ENCODE results near the gene WFIKKN2. TPM values are rescaled to one million over a fixed set of nuclear protein-coding genes. Genes with fewer than 3 reads are reported as not detected.

Gene WFIKKN2
- total and polyA plus RNA-seq, 2 of the 4 experiments (the other 2 are of a cell fraction) = 0.02 TPM; not detected in 1

DNA sequence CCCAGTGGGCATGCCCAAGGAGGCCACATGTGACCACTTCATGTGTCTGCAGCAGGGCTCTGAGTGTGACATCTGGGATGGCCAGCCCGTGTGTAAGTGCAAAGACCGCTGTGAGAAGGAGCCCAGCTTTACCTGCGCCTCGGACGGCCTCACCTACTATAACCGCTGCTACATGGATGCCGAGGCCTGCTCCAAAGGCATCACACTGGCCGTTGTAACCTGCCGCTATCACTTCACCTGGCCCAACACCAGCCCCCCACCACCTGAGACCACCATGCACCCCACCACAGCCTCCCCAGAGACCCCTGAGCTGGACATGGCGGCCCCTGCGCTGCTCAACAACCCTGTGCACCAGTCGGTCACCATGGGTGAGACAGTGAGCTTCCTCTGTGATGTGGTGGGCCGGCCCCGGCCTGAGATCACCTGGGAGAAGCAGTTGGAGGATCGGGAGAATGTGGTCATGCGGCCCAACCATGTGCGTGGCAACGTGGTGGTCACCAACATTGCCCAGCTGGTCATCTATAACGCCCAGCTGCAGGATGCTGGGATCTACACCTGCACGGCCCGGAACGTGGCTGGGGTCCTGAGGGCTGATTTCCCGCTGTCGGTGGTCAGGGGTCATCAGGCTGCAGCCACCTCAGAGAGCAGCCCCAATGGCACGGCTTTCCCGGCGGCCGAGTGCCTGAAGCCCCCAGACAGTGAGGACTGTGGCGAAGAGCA is 4.4 kb downstream of the WFIKKN2 start:
- CTCF ChIA-PET = no interaction called here
- Histone ChIP-seq H4K20me1 (ENCODE audit: insufficient read depth, low read length) (no peaks in the 10 kb centered on the region), H3K9me3 (ENCODE audit: control insufficient read depth, insufficient read depth, low read length) (no peaks in the 10 kb centered on the region), H3K56ac (ENCODE audit: extremely low read depth, insufficient read depth, low read length) (no peak overlapping the region), H2AK5ac (ENCODE audit: low read depth, low read length) (no peak overlapping the region), H2BK20ac (ENCODE audit: low read depth, low read length) (no peak overlapping the region), H3K4me1 (ENCODE audit: control insufficient read depth, insufficient read depth, low read length) (no peaks in the 10 kb centered on the region; the same call in 1 of the 2 replicates), H2BK15ac (ENCODE audit: low read depth, low read length) (no peak overlapping the region), H3K79me1 (ENCODE audit: low read depth in 1 of 2, low read length in 2 of 2) (no peaks in the 10 kb centered on the region), H3K27ac (ENCODE audit: insufficient read depth, low read length) (no peak overlapping the region), H4K91ac (ENCODE audit: insufficient read depth, low read depth, low read length) (no peak overlapping the region), H3K27me3 (ENCODE audit: control insufficient read depth, insufficient read depth, low read length) (peaks cover 3% of the 10 kb centered on the region; the same call in 1 of the 2 replicates), H3K23ac (ENCODE audit: low read depth, low read length) (no peak overlapping the region), H2BK5ac (ENCODE audit: low read depth, low read length, poor library complexity, severe bottlenecking) (no peak overlapping the region), H3K9ac (ENCODE audit: low read depth, low read length) (no peak overlapping the region), H2AFZ (replicated peaks; ENCODE audit: low read length, poor library complexity) (no peak overlapping the region), H3K14ac (replicated peaks; ENCODE audit: low read depth, low read length) (no peak overlapping the region), H2BK120ac (ENCODE audit: low read depth, low read length) (no peak overlapping the region), H4K8ac (ENCODE audit: low read depth in 2 of 2, low read length in 2 of 2) (no peak overlapping the region), H3K36me3 (ENCODE audit: control insufficient read depth, insufficient read depth, low read length) (no peaks in the 10 kb centered on the region), H3K4me2 (ENCODE audit: low read depth, low read length) (no peak overlapping the region), H3K9me1 (ENCODE audit: insufficient read depth, low read length) (no peaks in the 10 kb centered on the region), H3K18ac (ENCODE audit: low read depth, low read length) (no peak overlapping the region), H4K5ac (ENCODE audit: low read depth, low read length) (no peak overlapping the region), H3K4ac (ENCODE audit: low read depth, low read length) (no peak overlapping the region), H2AK9ac (replicated peaks; ENCODE audit: low read depth, low read length, poor library complexity) (no peak overlapping the region), H3K4me3 (ENCODE audit: insufficient read depth, low read depth, low read length) (no peak overlapping the region)
- DNase-seq (no peak), ATAC-seq (ENCODE audit: low read depth) (no peak)
- intact Hi-C loops (cut with micrococcal nuclease) = loop anchor here (5.0 kb wide), 1 partner anchor 357 kb away; no protein-coding TSS in a partner anchor
- BruUV-seq (replicated peaks) = no TSS peak
- 83% methylated on average over 10 of the region's 29 CpGs; no CpG with 5 or more reads in 1 of the 2 experiments for WGBS, 2 experiments (ENCODE audit: extremely low coverage in 2 of 2, insufficient read length in 1 of 2)
- in situ Hi-C loops (cut with MboI; ENCODE audit: low sequenced_read_pairs) = loop anchor here (5.0 kb wide), 2 partner anchors 52 to 292 kb away; partner anchors contain the start of gene SPATA20
- dilution Hi-C loops (cut with HindIII; ENCODE audit: low sequenced_read_pairs, unreplicated experiment) = no loop called here
- TF ChIP-seq MAZ (IDR thresholded peaks at IDR 0.05; ENCODE audit: borderline replicate concordance, low read depth, low read length) = no peak
- no peak for TF ChIP-seq CHD1 (IDR thresholded peaks at IDR 0.05; ENCODE audit: low read depth, low read length)
- TF ChIP-seq RAD21 (IDR thresholded peaks at IDR 0.05; ENCODE audit: low read length) = no peak
- no peak for TF ChIP-seq MXI1 (IDR thresholded peaks at IDR 0.05; ENCODE audit: borderline replicate concordance, low read depth, low read length)
- TF ChIP-seq, protein P1, sequence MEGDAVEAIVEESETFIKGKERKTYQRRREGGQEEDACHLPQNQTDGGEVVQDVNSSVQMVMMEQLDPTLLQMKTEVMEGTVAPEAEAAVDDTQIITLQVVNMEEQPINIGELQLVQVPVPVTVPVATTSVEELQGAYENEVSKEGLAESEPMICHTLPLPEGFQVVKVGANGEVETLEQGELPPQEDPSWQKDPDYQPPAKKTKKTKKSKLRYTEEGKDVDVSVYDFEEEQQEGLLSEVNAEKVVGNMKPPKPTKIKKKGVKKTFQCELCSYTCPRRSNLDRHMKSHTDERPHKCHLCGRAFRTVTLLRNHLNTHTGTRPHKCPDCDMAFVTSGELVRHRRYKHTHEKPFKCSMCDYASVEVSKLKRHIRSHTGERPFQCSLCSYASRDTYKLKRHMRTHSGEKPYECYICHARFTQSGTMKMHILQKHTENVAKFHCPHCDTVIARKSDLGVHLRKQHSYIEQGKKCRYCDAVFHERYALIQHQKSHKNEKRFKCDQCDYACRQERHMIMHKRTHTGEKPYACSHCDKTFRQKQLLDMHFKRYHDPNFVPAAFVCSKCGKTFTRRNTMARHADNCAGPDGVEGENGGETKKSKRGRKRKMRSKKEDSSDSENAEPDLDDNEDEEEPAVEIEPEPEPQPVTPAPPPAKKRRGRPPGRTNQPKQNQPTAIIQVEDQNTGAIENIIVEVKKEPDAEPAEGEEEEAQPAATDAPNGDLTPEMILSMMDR (conservative IDR thresholded peaks at IDR 0.05; ENCODE audit: low read depth, low read length) = no peak
- TF ChIP-seq, protein P2, sequence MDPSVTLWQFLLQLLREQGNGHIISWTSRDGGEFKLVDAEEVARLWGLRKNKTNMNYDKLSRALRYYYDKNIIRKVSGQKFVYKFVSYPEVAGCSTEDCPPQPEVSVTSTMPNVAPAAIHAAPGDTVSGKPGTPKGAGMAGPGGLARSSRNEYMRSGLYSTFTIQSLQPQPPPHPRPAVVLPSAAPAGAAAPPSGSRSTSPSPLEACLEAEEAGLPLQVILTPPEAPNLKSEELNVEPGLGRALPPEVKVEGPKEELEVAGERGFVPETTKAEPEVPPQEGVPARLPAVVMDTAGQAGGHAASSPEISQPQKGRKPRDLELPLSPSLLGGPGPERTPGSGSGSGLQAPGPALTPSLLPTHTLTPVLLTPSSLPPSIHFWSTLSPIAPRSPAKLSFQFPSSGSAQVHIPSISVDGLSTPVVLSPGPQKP (IDR thresholded peaks at IDR 0.05; ENCODE audit: borderline replicate concordance, low read depth, low read length) = no peak
- TF ChIP-seq NFE2L2 (IDR thresholded peaks at IDR 0.05; ENCODE audit: low read depth, low read length) = no peak
- TF ChIP-seq FOS (IDR thresholded peaks at IDR 0.05; ENCODE audit: low read depth, low read length) = no peak
- no peak for TF ChIP-seq POLR2A (IDR thresholded peaks at IDR 0.05; ENCODE audit: low read depth, low read length)
- TF ChIP-seq, protein P3, sequence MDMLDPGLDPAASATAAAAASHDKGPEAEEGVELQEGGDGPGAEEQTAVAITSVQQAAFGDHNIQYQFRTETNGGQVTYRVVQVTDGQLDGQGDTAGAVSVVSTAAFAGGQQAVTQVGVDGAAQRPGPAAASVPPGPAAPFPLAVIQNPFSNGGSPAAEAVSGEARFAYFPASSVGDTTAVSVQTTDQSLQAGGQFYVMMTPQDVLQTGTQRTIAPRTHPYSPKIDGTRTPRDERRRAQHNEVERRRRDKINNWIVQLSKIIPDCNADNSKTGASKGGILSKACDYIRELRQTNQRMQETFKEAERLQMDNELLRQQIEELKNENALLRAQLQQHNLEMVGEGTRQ (IDR thresholded peaks at IDR 0.05; ENCODE audit: low read depth, low read length) = no peak
- TF ChIP-seq BHLHE40 (IDR thresholded peaks at IDR 0.05; ENCODE audit: low read depth, low read length) = no peak
- no peak for TF ChIP-seq CEBPB (IDR thresholded peaks at IDR 0.05; ENCODE audit: low read depth, low read length)
- POLR2A ChIA-PET (ENCODE audit: unreplicated experiment) = no interaction called here

Measured in IMR-90 (cell line).